ENCODE measurements around the gene DFFB. TPM values are rescaled to one million over a fixed set of nuclear protein-coding genes. Genes with fewer than 3 reads are reported as not detected.

The DFFB gene
- total and polyA plus RNA-seq, 9 of the 15 experiments (the other 6 are each of a cell fraction or from before 2014, with no cell fraction given) = 2.3 to 15.8 (median 11.5) TPM

- TF ChIP-seq ZBTB12 (CRISPR knock-in tag; IDR thresholded peaks at IDR 0.05) (no peak; the same call in 1 of the 2 replicates), ZNF24 (IDR thresholded peaks at IDR 0.05) (no peak), ZNF551 (CRISPR knock-in tag; IDR thresholded peaks at IDR 0.05) (no peak), ZNF699 (CRISPR knock-in tag; IDR thresholded peaks at IDR 0.05; ENCODE audit: insufficient replicate concordance) (no peak), ZBTB7A (IDR thresholded peaks at IDR 0.05; ENCODE audit: borderline replicate concordance, control insufficient read depth, low read depth, low read length) (peak; percentile 55; the same call in 1 of the 2 replicates), ZFPM2 (CRISPR knock-in tag; IDR thresholded peaks at IDR 0.05) (no peak), MCM2 (IDR thresholded peaks at IDR 0.05; ENCODE audit: low read depth) (no peak), ZKSCAN3 (CRISPR knock-in tag; IDR thresholded peaks at IDR 0.05) (no peak), CBX3 (IDR thresholded peaks at IDR 0.05; ENCODE audit: borderline replicate concordance in 1 of 2, low read length in 2 of 2) (peak in 1 of 2 experiments; percentile 49; a peak in 2 of 3 replicates), HOMEZ (CRISPR knock-in tag; IDR thresholded peaks at IDR 0.05) (no peak), ZNF121 (CRISPR knock-in tag; conservative IDR thresholded peaks at IDR 0.05) (peak; percentile 38; the same call in 1 of the 2 replicates), ZNF280A (IDR thresholded peaks at IDR 0.05; ENCODE audit: low read depth, partially characterized antibody) (no peak), ZNF639 (CRISPR knock-in tag; conservative IDR thresholded peaks at IDR 0.05 in 1 of 2, IDR thresholded peaks at IDR 0.05 in 1 of 2) (peak in 1 of 2 experiments; percentile 99; a peak in 2 of 4 replicates), CBX8 (IDR thresholded peaks at IDR 0.05; ENCODE audit: borderline replicate concordance, extremely low read depth, low read depth, low read length, poor library complexity, severe bottlenecking) (no peak), CEBPZ (IDR thresholded peaks at IDR 0.05; ENCODE audit: borderline replicate concordance, low read depth, low read length) (no peak), NR3C1 (CRISPR knock-in tag; IDR thresholded peaks at IDR 0.05) (0 out of 2 replicates have a peak, but pooled peaks have one; percentile 51)
Observed at GRCh38 chr1:3900150-3900968, 43.1 kb downstream of the DFFB start, which contains the start of gene C1orf174 (continued).

Measured in K562 (cell line).